Measurements from ENCODE around the gene C19orf81. TPM values are rescaled to one million over a fixed set of nuclear protein-coding genes. Genes with fewer than 3 reads are reported as not detected.

Gene C19orf81
- total and polyA plus RNA-seq, 2 of the 4 experiments (the other 2 are of a cell fraction): 0.31 TPM; not detected in 1

DNA sequence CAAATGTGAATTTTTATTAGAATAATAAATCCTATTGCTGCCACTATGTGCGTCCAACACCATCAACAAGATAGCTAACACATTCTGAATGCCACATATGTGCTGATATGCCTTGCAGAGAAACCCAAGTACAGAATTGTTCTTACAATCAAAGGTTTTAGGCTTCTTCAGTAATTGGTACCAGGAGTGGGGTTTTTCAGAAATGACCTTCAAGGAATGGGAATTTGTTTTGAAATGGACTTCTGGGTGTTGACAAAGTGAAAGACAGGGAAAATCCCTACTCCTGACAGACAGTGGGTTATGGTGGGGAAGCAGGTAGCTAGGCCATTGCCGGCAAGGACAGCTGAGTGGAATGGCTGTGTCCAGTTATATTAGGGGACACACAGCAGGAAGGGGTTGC, 15.3 kb upstream of the C19orf81 start:
- Histone ChIP-seq H3K36me3 (ENCODE audit: control insufficient read depth, insufficient read depth, low read length) (no peaks in the 10 kb centered on the region), H2AFZ (replicated peaks; ENCODE audit: low read length, poor library complexity) (no peak overlapping the region), H3K4me1 (ENCODE audit: control insufficient read depth, insufficient read depth, low read length) (no peaks in the 10 kb centered on the region), H2BK5ac (ENCODE audit: low read depth, low read length, poor library complexity, severe bottlenecking) (no peak overlapping the region), H3K56ac (ENCODE audit: extremely low read depth, insufficient read depth, low read length) (no peak overlapping the region), H2BK20ac (ENCODE audit: low read depth, low read length) (no peak overlapping the region), H3K9me1 (ENCODE audit: insufficient read depth, low read length) (no peaks in the 10 kb centered on the region), H3K79me1 (ENCODE audit: low read depth in 1 of 2, low read length in 2 of 2) (no peaks in the 10 kb centered on the region), H2BK15ac (ENCODE audit: low read depth, low read length) (no peak overlapping the region), H2AK9ac (replicated peaks; ENCODE audit: low read depth, low read length, poor library complexity) (no peak overlapping the region), H4K8ac (ENCODE audit: low read depth in 2 of 2, low read length in 2 of 2) (no peak overlapping the region), H3K4me2 (ENCODE audit: low read depth, low read length) (no peak overlapping the region), H3K4ac (ENCODE audit: low read depth, low read length) (no peak overlapping the region), H3K27me3 (ENCODE audit: control insufficient read depth, insufficient read depth, low read length) (peaks cover 24% of the 10 kb centered on the region), H3K23ac (ENCODE audit: low read depth, low read length) (no peak overlapping the region), H4K5ac (ENCODE audit: low read depth, low read length) (no peak overlapping the region), H3K14ac (replicated peaks; ENCODE audit: low read depth, low read length) (no peak overlapping the region), H4K91ac (ENCODE audit: insufficient read depth, low read depth, low read length) (no peak overlapping the region), H3K27ac (ENCODE audit: insufficient read depth, low read length) (no peak overlapping the region), H3K9ac (ENCODE audit: low read depth, low read length) (no peak overlapping the region), H4K20me1 (ENCODE audit: insufficient read depth, low read length) (no peaks in the 10 kb centered on the region), H2AK5ac (ENCODE audit: low read depth, low read length) (no peak overlapping the region), H3K18ac (ENCODE audit: low read depth, low read length) (no peak overlapping the region), H2BK120ac (ENCODE audit: low read depth, low read length) (no peak overlapping the region), H3K9me3 (ENCODE audit: control insufficient read depth, insufficient read depth, low read length) (peaks cover 9% of the 10 kb centered on the region), H3K4me3 (ENCODE audit: insufficient read depth, low read depth, low read length) (no peak overlapping the region)
- in situ Hi-C loops (cut with MboI; ENCODE audit: low sequenced_read_pairs) (no loop called here), dilution Hi-C loops (cut with HindIII; ENCODE audit: low sequenced_read_pairs, unreplicated experiment) (no loop called here), intact Hi-C loops (cut with micrococcal nuclease) (no loop called here)
- DNase-seq (no peak), ATAC-seq (ENCODE audit: low read depth) (no peak)
- BruUV-seq (replicated peaks): no TSS peak
- TF ChIP-seq NFE2L2 (IDR thresholded peaks at IDR 0.05; ENCODE audit: low read depth, low read length): no peak
- TF ChIP-seq RCOR1 (IDR thresholded peaks at IDR 0.05; ENCODE audit: insufficient replicate concordance, low read length): no peak
- TF ChIP-seq FOS (IDR thresholded peaks at IDR 0.05; ENCODE audit: low read depth, low read length): no peak
- TF ChIP-seq MAFK (IDR thresholded peaks at IDR 0.05; ENCODE audit: low read depth, low read length): no peak
- no peak for TF ChIP-seq MAZ (IDR thresholded peaks at IDR 0.05; ENCODE audit: borderline replicate concordance, low read depth, low read length)
- TF ChIP-seq, protein P1, sequence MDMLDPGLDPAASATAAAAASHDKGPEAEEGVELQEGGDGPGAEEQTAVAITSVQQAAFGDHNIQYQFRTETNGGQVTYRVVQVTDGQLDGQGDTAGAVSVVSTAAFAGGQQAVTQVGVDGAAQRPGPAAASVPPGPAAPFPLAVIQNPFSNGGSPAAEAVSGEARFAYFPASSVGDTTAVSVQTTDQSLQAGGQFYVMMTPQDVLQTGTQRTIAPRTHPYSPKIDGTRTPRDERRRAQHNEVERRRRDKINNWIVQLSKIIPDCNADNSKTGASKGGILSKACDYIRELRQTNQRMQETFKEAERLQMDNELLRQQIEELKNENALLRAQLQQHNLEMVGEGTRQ (IDR thresholded peaks at IDR 0.05; ENCODE audit: low read depth, low read length): no peak
- no peak for TF ChIP-seq RFX5 (IDR thresholded peaks at IDR 0.05; ENCODE audit: low read depth, low read length)
- TF ChIP-seq POLR2A (IDR thresholded peaks at IDR 0.05; ENCODE audit: low read depth, low read length): no peak
- no peak for TF ChIP-seq SMC3 (IDR thresholded peaks at IDR 0.05; ENCODE audit: low read depth, low read length)
- no peak for TF ChIP-seq CHD1 (IDR thresholded peaks at IDR 0.05; ENCODE audit: low read depth, low read length)
- no peak for TF ChIP-seq MXI1 (IDR thresholded peaks at IDR 0.05; ENCODE audit: borderline replicate concordance, low read depth, low read length)
- TF ChIP-seq, protein P2, sequence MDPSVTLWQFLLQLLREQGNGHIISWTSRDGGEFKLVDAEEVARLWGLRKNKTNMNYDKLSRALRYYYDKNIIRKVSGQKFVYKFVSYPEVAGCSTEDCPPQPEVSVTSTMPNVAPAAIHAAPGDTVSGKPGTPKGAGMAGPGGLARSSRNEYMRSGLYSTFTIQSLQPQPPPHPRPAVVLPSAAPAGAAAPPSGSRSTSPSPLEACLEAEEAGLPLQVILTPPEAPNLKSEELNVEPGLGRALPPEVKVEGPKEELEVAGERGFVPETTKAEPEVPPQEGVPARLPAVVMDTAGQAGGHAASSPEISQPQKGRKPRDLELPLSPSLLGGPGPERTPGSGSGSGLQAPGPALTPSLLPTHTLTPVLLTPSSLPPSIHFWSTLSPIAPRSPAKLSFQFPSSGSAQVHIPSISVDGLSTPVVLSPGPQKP (IDR thresholded peaks at IDR 0.05; ENCODE audit: borderline replicate concordance, low read depth, low read length): no peak
- TF ChIP-seq CEBPB (IDR thresholded peaks at IDR 0.05; ENCODE audit: low read depth, low read length): no peak
- TF ChIP-seq RAD21 (IDR thresholded peaks at IDR 0.05; ENCODE audit: low read length): no peak
- no peak for TF ChIP-seq BHLHE40 (IDR thresholded peaks at IDR 0.05; ENCODE audit: low read depth, low read length)
- TF ChIP-seq, protein P3, sequence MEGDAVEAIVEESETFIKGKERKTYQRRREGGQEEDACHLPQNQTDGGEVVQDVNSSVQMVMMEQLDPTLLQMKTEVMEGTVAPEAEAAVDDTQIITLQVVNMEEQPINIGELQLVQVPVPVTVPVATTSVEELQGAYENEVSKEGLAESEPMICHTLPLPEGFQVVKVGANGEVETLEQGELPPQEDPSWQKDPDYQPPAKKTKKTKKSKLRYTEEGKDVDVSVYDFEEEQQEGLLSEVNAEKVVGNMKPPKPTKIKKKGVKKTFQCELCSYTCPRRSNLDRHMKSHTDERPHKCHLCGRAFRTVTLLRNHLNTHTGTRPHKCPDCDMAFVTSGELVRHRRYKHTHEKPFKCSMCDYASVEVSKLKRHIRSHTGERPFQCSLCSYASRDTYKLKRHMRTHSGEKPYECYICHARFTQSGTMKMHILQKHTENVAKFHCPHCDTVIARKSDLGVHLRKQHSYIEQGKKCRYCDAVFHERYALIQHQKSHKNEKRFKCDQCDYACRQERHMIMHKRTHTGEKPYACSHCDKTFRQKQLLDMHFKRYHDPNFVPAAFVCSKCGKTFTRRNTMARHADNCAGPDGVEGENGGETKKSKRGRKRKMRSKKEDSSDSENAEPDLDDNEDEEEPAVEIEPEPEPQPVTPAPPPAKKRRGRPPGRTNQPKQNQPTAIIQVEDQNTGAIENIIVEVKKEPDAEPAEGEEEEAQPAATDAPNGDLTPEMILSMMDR (conservative IDR thresholded peaks at IDR 0.05; ENCODE audit: low read depth, low read length): no peak
- POLR2A ChIA-PET (ENCODE audit: unreplicated experiment): no interaction called here
- CTCF ChIA-PET: no interaction called here
- WGBS, 2 experiments (ENCODE audit: extremely low coverage in 2 of 2, insufficient read length in 1 of 2): no CpG with 5 or more reads among the region's 2 CpGs
